Progenitor cell of endocrine pancreas (in vitro differentiated cells): ENCODE data around the gene SGCD. TPM values are rescaled to one million over a fixed set of nuclear protein-coding genes. Genes with fewer than 3 reads are reported as not detected.

Experiments
- DNase-seq: peaks from one replicate; pipeline ENCODE4 v3.0.0; 2021; ENCODE audit warnings: low spot score; ENCODE audit not compliant: unreplicated experiment
- H3K27ac Mint-ChIP-seq: 2 replicates; pipeline ENCODE4 v1.8.0; 2021; ENCODE audit warnings: mild to moderate bottlenecking, moderate library complexity, mixed read lengths
- H3K27me3 Mint-ChIP-seq: 2 replicates; pipeline ENCODE4 v1.8.0; 2021; ENCODE audit warnings: mixed read lengths
- H3K36me3 Mint-ChIP-seq: 2 replicates; pipeline ENCODE4 v1.8.0; 2022; ENCODE audit warnings: mixed read lengths; ENCODE audit not compliant: insufficient read depth
- H3K4me1 Mint-ChIP-seq: 2 replicates; pipeline ENCODE4 v1.8.0; 2021; ENCODE audit warnings: low read depth, mixed read lengths
- H3K4me3 Mint-ChIP-seq: 2 replicates; pipeline ENCODE4 v1.8.0; 2021; ENCODE audit warnings: low read depth, mild to moderate bottlenecking, moderate library complexity, mixed read lengths
- H3K9me3 Mint-ChIP-seq: 2 replicates; pipeline ENCODE4 v1.8.0; 2021; ENCODE audit warnings: low read depth, mixed read lengths
- CTCF ChIP-seq: fragments of 200-600 bp; sonication (generic); IDR thresholded peaks from one replicate; pipeline ENCODE4 v1.5.0; 2021; ENCODE audit warnings: antibody characterized with exemption, mild to moderate bottlenecking; ENCODE audit not compliant: unreplicated experiment
- total RNA-seq: library from RNA; stranded (reverse); gene quantifications from 2 replicates; pipeline ENCODE4 v1.2.1, GENCODE V29; 2021

SGCD gene
- total RNA-seq, 1 donor from 2014 or later: 5.9 TPM

- H3K4me1 Mint-ChIP-seq: no peaks in the 10 kb centered on the region
- H3K36me3 Mint-ChIP-seq: no peaks in the 10 kb centered on the region
- H3K27me3 Mint-ChIP-seq: no peaks in the 10 kb centered on the region
- DNase-seq: no peak
- no peak overlapping the region for H3K27ac Mint-ChIP-seq
- no peak overlapping the region for H3K4me3 Mint-ChIP-seq
- TF ChIP-seq CTCF: no peak
- peaks cover 2% of the 10 kb centered on the region for H3K9me3 Mint-ChIP-seq
These were observed 202.9 kb downstream of the SGCD start for GRCh38 chr5:156529892-156530291.

- H3K9me3 Mint-ChIP-seq: no peaks in the 10 kb centered on the region
- H3K27ac Mint-ChIP-seq: no peak overlapping the region
- TF ChIP-seq CTCF: no peak
- no peaks in the 10 kb centered on the region for H3K4me1 Mint-ChIP-seq
- H3K4me3 Mint-ChIP-seq: no peak overlapping the region
- H3K27me3 Mint-ChIP-seq: no peaks in the 10 kb centered on the region
- no peaks in the 10 kb centered on the region for H3K36me3 Mint-ChIP-seq
- DNase-seq: no peak
These were observed 204.2 kb downstream of the SGCD start for GRCh38 chr5:156531199-156531598.

- DNase-seq: no peak
- no peaks in the 10 kb centered on the region for H3K4me1 Mint-ChIP-seq
- no peak overlapping the region for H3K4me3 Mint-ChIP-seq
- no peaks in the 10 kb centered on the region for H3K27me3 Mint-ChIP-seq
- H3K27ac Mint-ChIP-seq: no peak overlapping the region
- no peaks in the 10 kb centered on the region for H3K9me3 Mint-ChIP-seq
- TF ChIP-seq CTCF: no peak
- no peaks in the 10 kb centered on the region for H3K36me3 Mint-ChIP-seq
These were observed 206.0 kb downstream of the SGCD start for GRCh38 chr5:156532921-156533320.

GRCh38 chr5:156534085-156534484, 207.1 kb downstream of the SGCD start:
- no peak overlapping the region for H3K27ac Mint-ChIP-seq
- no peaks in the 10 kb centered on the region for H3K4me1 Mint-ChIP-seq
- H3K9me3 Mint-ChIP-seq: no peaks in the 10 kb centered on the region
- TF ChIP-seq CTCF: no peak
- H3K27me3 Mint-ChIP-seq: no peaks in the 10 kb centered on the region
- no peak for DNase-seq
- H3K4me3 Mint-ChIP-seq: no peak overlapping the region
- H3K36me3 Mint-ChIP-seq: no peaks in the 10 kb centered on the region

GRCh38 chr5:156534906-156535485, 208.0 kb downstream of the SGCD start:
- Mint-ChIP-seq H3K27me3 (no peaks in the 10 kb centered on the region), H3K4me1 (no peaks in the 10 kb centered on the region), H3K27ac (no peak overlapping the region), H3K9me3 (no peaks in the 10 kb centered on the region), H3K4me3 (no peak overlapping the region), H3K36me3 (no peaks in the 10 kb centered on the region)
- TF ChIP-seq CTCF: no peak
- DNase-seq: no peak
